Daoy (cell line): Measurements from ENCODE around the gene AP3B1. TPM values are rescaled to one million over a fixed set of nuclear protein-coding genes. Genes with fewer than 3 reads are reported as not detected.

Experiments
- DNase-seq: peaks from one replicate; pipeline ENCODE4 v3.0.0-alpha.2; 2015; ENCODE audit warnings: low read depth
- total RNA-seq: library from RNA; depleted of rRNA; stranded (reverse); fragments of >200 nt; shearing (Covaris generic); gene quantifications from 2 replicates; pipeline ENCODE4 v1.2.3, GENCODE V29; 2014

The AP3B1 gene
- total RNA-seq, 1 experiment from 2014 or later: 39.0 TPM

- no peak for DNase-seq
Observed at GRCh38 chr5:78291687-78292086, 2.8 kb downstream of the AP3B1 start.

- no peak for DNase-seq
Observed at GRCh38 chr5:78289911-78290310, 4.6 kb downstream of the AP3B1 start.

GRCh38 chr5:78288246-78288645, 6.3 kb downstream of the AP3B1 start:
- DNase-seq: no peak

DNA sequence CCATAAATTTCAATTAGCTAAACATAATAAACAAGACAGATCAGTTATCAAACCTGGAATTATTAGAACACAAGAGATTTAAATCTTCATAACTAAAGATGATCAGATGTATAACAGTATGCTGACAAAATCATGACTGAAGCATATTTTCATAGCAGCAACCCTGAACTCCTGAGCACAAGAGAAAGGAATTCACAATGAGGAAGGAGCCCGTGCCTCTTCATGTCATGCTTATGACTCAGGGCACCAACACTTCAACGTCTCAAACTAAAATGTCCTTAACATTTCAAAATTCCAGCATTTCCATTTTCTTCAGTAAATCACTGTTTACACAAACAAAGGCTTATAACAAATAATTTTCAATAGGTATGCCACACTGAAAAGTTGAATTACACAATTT, 6.7 kb downstream of the AP3B1 start:
- peak; percentile 59 for DNase-seq

DNA sequence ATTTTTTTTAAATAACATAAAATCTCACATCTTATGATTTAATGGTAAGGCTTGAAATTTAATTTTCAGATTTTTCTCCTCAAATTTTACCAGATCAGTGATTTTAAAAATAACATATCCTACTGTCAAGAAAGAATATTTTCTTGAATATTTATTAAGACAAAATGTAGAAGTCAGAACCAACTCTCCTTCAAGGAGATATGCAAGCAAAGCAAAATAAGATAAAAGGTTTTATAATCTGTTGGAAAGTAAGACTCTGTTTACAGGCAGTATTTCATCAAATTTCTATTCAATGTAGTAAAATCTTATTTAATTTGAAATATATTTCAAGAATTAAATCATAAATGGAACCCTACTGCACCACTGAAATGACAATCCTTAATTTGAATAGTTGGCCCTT, 7.3 kb downstream of the AP3B1 start:
- DNase-seq: no peak

DNA sequence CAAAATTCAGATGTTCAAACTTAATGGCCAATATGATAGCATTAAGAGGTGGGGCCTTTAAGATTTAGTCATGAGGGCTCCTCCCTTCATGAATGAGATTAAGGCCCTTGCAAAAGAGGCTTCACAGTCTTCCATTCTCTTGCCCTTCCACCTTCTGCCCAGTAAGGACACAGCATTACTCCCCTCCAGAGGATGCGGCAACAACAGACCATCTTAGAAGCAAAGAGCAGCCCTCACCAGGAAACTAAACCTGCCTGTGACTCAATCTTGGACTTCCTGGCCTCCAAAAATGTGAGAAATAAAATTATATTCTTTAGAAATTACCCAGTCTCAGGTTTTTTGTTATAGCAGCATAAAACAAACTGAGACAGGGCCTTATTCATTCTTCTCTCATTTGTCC, 8.2 kb downstream of the AP3B1 start:
- no peak for DNase-seq

DNA sequence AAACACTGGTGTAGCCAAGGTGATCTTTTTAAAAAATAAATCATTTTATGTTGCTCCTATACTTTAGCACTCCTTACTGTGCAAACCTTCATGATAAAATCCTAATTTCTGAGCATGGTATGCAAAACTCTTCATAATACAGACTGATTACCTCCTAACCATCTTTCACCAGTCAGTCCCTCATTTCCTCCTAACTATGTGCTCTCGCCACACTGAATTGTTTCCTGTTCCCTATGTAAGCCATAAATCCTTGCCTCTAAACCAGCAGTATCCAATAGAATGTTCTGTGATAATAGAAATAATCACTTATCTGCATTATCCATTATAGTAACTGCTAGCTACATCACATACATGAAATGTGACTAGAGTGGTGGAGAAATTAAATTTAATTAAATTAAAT, 10.7 kb downstream of the AP3B1 start:
- DNase-seq: no peak

- DNase-seq: no peak
Observed at GRCh38 chr5:78283105-78283504, 11.4 kb downstream of the AP3B1 start.

DNA sequence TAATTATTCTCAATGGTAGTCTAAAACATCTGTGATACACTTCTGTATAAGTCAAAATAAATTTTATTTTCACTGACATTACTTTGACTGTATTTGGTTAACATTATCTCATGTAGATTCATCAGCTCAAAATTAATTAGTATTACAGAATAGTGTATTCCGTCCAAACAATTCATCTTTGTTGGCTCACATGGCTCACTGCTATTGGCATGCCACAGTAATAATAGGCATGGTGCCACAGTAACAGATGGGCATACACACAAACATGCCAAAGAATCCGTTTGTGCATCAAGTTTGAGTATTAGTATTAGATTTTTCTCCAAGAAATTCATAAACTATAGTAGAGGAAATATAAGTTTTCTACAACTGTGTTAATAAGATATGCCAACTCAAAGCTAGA, 14.2 kb downstream of the AP3B1 start:
- no peak for DNase-seq

DNA sequence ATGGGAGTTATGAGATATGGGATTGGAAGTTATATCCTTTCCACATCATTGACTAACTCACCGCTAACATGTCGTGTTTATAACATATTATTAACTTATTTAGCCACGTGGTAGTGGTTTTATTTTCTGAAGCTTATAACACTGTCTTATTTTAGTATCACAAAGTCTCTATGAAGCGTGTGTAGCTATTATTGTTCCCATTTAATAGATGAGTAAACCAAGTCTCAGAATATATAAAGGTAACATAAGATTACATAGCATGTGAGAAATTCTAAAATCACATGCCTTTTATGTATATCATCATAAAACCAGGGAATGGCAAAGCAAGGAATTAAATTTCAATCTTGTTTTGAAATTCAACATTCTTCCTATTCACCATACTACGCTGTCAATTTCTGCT, 15.3 kb downstream of the AP3B1 start:
- no peak for DNase-seq

- DNase-seq: no peak
Observed at GRCh38 chr5:78277715-78278114, 16.8 kb downstream of the AP3B1 start.

DNA sequence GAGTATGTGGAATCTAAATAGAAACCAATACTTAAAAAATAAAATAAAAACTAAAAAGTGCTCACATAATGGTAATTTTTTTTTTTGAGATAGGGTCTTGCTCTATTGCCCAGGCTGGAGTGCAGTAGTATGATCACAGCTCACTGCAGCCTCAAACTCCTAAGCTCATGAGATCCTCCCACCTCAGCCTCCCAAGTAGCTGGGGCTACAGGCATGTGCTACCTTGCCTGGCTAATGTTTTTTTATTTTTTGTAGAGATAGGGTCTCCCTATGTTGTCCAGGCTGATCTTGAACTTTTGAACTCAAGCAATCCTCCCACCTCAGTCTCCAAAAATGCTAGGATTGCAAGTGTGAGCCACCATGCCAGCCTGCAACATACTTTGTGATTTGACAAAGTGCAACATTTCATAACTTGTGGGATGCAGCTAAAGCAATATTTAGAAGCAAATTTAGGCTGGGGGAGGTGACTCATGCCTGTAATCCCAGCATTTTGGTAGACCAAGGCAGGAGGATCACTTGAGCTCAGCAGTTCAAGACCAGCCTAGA, 18.4 kb downstream of the AP3B1 start:
- no peak for DNase-seq

GRCh38 chr5:78274540-78275197, 19.8 kb downstream of the AP3B1 start:
- DNase-seq: no peak

DNA sequence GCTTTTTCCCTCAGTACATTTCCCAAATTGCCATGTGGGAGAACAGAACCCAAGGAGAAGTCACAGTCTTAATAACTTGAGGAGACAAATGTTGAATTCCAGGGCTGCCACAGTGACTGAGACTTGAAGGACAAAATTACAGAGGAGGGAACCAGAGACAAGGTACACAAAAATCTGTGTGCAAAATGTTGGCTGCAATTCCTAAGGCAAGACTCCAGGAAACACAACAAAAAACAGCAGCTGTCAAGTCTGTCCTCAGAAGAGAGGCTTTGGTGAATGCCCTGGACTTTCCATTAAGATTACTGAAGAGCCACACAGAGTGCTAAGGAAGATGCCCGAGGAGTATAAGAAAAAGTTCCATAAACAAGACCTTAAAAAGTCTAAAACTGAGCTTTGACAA, 21.1 kb downstream of the AP3B1 start:
- no peak for DNase-seq

- no peak for DNase-seq
Observed at GRCh38 chr5:78271766-78272165, 22.7 kb downstream of the AP3B1 start.

DNA sequence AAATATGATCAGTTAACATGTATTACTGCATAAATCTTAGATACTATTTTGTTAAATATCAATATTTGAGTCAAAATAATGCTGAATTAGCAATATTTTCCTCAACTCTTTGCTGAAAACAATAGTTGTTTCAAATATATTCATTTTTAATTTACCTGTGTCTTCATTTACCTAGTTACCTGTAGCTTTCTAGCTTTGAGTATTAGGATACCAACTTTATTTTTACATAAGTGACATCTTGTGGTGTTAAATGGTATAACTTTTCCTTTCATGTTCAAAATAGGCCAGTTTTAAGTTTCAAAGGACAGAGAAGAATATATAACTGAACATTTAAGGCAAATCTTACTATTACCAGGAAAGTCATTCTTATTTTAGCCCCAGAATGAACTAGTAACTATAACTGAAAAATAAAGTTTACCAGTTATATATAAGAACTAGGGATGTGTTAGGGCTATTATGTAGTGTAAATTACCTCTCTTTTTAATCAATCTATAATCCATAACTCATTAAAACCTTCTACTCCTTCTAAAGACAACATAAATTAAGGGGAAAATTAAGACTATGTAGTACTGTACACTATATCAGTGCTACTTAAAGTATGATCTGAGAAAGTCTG, 25.3 kb downstream of the AP3B1 start:
- DNase-seq: no peak

DNA sequence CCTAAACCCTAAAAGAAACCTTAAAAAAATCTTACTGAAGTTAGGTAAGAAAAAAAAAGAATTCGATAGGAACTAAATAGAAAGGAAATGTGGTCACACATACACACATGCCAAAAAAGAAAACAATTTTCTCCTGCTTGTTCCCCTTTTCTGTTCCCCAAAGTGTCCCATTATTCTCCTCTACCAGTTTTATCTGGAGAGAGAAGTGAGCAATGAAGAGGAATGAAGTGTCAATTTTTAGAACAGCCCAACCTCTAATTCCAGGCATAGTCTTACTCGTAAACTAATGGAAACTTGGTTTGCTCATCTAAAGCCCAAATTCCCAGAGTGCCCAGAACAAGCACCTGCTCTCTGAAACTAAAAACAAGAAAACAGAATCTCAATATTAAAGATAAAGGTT, 26.1 kb downstream of the AP3B1 start:
- DNase-seq: no peak

GRCh38 chr5:78265163-78265562, 29.3 kb downstream of the AP3B1 start:
- no peak for DNase-seq

- no peak for DNase-seq
Observed at GRCh38 chr5:78264600-78264999, 29.9 kb downstream of the AP3B1 start.

GRCh38 chr5:78260771-78261170, 33.7 kb downstream of the AP3B1 start:
- DNase-seq: no peak

- DNase-seq: no peak
Observed at GRCh38 chr5:78253201-78253600, 41.3 kb downstream of the AP3B1 start.

- DNase-seq: no peak
Observed at GRCh38 chr5:78252715-78253114, 41.8 kb downstream of the AP3B1 start.

DNA sequence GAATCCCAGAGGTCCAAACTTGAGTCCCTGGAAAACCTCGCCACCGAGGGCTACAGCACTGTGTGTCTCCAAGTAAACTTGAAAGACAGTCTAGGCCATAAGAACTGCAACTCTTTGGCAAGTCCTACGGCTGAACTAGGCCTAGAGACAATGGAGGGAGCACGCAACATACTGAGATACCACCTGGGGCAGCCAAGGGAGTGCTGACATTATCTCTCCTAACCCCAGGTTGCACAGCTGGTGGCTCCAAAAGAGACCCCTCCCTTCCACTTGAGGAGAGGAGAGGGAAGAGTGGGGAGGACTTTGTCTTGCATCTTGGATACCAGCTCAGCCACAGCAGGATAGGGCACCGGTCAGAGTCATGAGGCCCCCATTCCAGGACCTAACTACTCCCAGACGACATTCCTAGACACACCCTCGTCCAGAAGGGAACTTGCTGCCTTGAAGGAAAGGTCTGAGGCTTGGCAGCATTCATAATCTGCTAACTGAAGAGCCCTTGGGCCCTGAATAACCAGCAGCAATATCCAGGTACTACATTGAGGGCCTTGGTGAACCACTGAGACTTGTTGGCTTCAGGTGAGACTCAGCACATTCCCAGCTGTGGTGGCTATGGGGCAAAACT, 42.7 kb downstream of the AP3B1 start:
- no peak for DNase-seq
